Anterior cingulate cortex (tissue), 58 donors: Measurements from ENCODE around the gene IGFBP2.

Source experiments
- DNase-seq, 58 donors: peaks; one replicate each; lab custom pipeline; 2025; lab: John Stamatoyannopoulos, UW

The IGFBP2 gene

GRCh38 chr2:216698895-216699294, 65.7 kb downstream of the IGFBP2 start:
- DNase-seq, result peak in 15 of 58 donors; percentile 7 to 75 (median 19)

- no peak for DNase-seq
Observed at GRCh38 chr2:216700088-216700567, 66.9 kb downstream of the IGFBP2 start.

GRCh38 chr2:216700781-216701180, 67.6 kb downstream of the IGFBP2 start:
- DNase-seq, result no peak

- no peak for DNase-seq
Observed at GRCh38 chr2:216701544-216701943, 68.3 kb downstream of the IGFBP2 start.

- DNase-seq, result no peak
Observed at GRCh38 chr2:216702756-216703155, 69.5 kb downstream of the IGFBP2 start.

GRCh38 chr2:216710551-216711301, 77.5 kb downstream of the IGFBP2 start:
- no peak for DNase-seq

- DNase-seq, result no peak
Observed at GRCh38 chr2:216711348-216711747, 78.1 kb downstream of the IGFBP2 start.

GRCh38 chr2:216713691-216714336, 80.6 kb downstream of the IGFBP2 start:
- DNase-seq, result peak in 28 of 58 donors; percentile 5 to 80 (median 36)
